SKM-1 (cell line): ENCODE data around the gene OMA1.
"Not testable (repeated sequence)": the region's sequence is repeated elsewhere in the genome, so short reads cannot be mapped to it uniquely, and the experiment has no call there.

Experiments used
- DNase-seq: peaks from one replicate; lab custom pipeline; 2025; ENCODE audit not compliant: unreplicated experiment; lab: John Stamatoyannopoulos, UW

Gene OMA1

GRCh38 chr1:58573705-58574591, 27.4 kb upstream of the OMA1 start:
- DNase-seq: no peak

GRCh38 chr1:58573138-58573537, 26.6 kb upstream of the OMA1 start:
- DNase-seq: no peak

GRCh38 chr1:58572690-58573089, 26.2 kb upstream of the OMA1 start:
- no peak for DNase-seq

GRCh38 chr1:58571616-58572015, 25.1 kb upstream of the OMA1 start:
- DNase-seq: no peak

GRCh38 chr1:58570817-58571216, 24.3 kb upstream of the OMA1 start:
- no peak for DNase-seq

- no peak for DNase-seq
These were observed 23.6 kb upstream of the OMA1 start for GRCh38 chr1:58570094-58570493.

- DNase-seq: no peak
These were observed 22.4 kb upstream of the OMA1 start for GRCh38 chr1:58568911-58569310.

- DNase-seq: no peak
These were observed 21.8 kb upstream of the OMA1 start for GRCh38 chr1:58568271-58568860.

- DNase-seq: no peak
These were observed 19.8 kb upstream of the OMA1 start for GRCh38 chr1:58566339-58566738.

- not testable (repeated sequence) for DNase-seq
These were observed 17.2 kb upstream of the OMA1 start for GRCh38 chr1:58563715-58564114.

GRCh38 chr1:58561633-58562032, 15.1 kb upstream of the OMA1 start:
- DNase-seq: no peak

GRCh38 chr1:58555393-58555792, 8.9 kb upstream of the OMA1 start:
- no peak for DNase-seq

- no peak for DNase-seq
These were observed 4.9 kb upstream of the OMA1 start for GRCh38 chr1:58551186-58552140.

- not testable (repeated sequence) for DNase-seq
These were observed 2.8 kb upstream of the OMA1 start for GRCh38 chr1:58549291-58549690.

- peak; percentile 5 for DNase-seq
These were observed 1.8 kb upstream of the OMA1 start for GRCh38 chr1:58548371-58548770.

- DNase-seq: peak; percentile 42
These were observed 671 bp downstream of the OMA1 start for GRCh38 chr1:58545591-58546519.

- no peak for DNase-seq
These were observed 3.3 kb downstream of the OMA1 start for GRCh38 chr1:58543260-58543659.

GRCh38 chr1:58539553-58539952, 7.0 kb downstream of the OMA1 start:
- DNase-seq: no peak

- DNase-seq: no peak
These were observed 7.7 kb downstream of the OMA1 start for GRCh38 chr1:58538821-58539220.

- not testable (repeated sequence) for DNase-seq
These were observed 14.7 kb downstream of the OMA1 start for GRCh38 chr1:58531842-58532241.
